Body of pancreas (tissue), 4 donors: ENCODE results near the gene TMEM225B. TPM values are rescaled to one million over a fixed set of nuclear protein-coding genes. Genes with fewer than 3 reads are reported as not detected.

Source experiments
- ATAC-seq: fragments of 150-250 bp; one replicate; pipeline ENCODE4 v1.9.1; 2016
- DNase-seq, 4 donors: peaks; one replicate each; pipeline ENCODE4 v3.0.0-alpha.2; 2019
- H3K27ac ChIP-seq, 4 donors: fragments of 200-600 bp; sonication (generic); 1 replicate in 3 of 4; 2 replicates in 1 of 4; pipeline versions ENCODE4 v1.5.1 to v1.6.1; 2016 to 2019; ENCODE audit warnings: mild to moderate bottlenecking in 1 of 4, mixed read lengths in 1 of 4, moderate library complexity in 1 of 4
- H3K27me3 ChIP-seq, 2 donors: fragments of 200-600 bp; sonication (generic); one replicate each; pipeline ENCODE4 v1.6.0; 2016; ENCODE audit warnings: mild to moderate bottlenecking in 1 of 2
- H3K36me3 ChIP-seq, 2 donors: fragments of 200-600 bp; sonication (generic); replicated peaks in 1 of 2; 2 replicates each; pipeline ENCODE4 v1.5.1; 2016; ENCODE audit warnings: low read depth in 2 of 2; ENCODE audit not compliant: insufficient read depth in 1 of 2
- H3K4me1 ChIP-seq: fragments of 200-600 bp; sonication (generic); one replicate; pipeline ENCODE4 v1.6.0; 2016
- H3K4me3 ChIP-seq, 2 donors: fragments of 200-600 bp; sonication (generic); 1 replicate in 1 of 2; 2 replicates in 1 of 2; pipeline ENCODE4 v1.5.1; 2016 to 2019
- H3K9me3 ChIP-seq, 3 donors: fragments of 200-600 bp; sonication (generic); 1 replicate in 2 of 3; 2 replicates in 1 of 3; pipeline ENCODE4 v1.5.1; 2016
- CTCF ChIP-seq, 7 experiments: fragments of 450-650 bp in 4 of 7; fragments of 200-600 bp in 3 of 7; sonication (generic) in 3 of 7; IDR thresholded peaks; one replicate each; pipeline ENCODE4 v1.5.1; 2016 to 2019; ENCODE audit warnings: antibody characterized with exemption in 7 of 7
- POLR2A ChIP-seq, 3 donors: fragments of 450-650 bp; IDR thresholded peaks; one replicate each; pipeline ENCODE4 v1.6.1; 2016; ENCODE audit warnings: antibody characterized with exemption in 3 of 3, mild to moderate bottlenecking in 2 of 3
- WGBS, 2 donors: methylation state at CpG; one replicate each; pipeline ENCODE4 v1.1.5; 2017; 5-methylcytosine and 5-hydroxymethylcytosine counted together
- intact Hi-C: fragments of 100-400 bp; cut with DNase I; formaldehyde crosslinking; loops from one replicate; pipeline ENCODE4 v1.15.1; 2023
- total RNA-seq, 2 donors: library from RNA; depleted of rRNA; stranded (reverse); fragments of >200 nt; gene quantifications; one replicate each; pipeline ENCODE4 v1.1.0, GENCODE V29; 2016

Gene TMEM225B
- total RNA-seq, 2 donors from 2014 or later: 0.52 TPM; not detected in 1

GRCh38 chr7:99616359-99617191, 18.5 kb downstream of the TMEM225B start, which contains the start of gene ZSCAN25:
Gene ZSCAN25 (plus strand): TSS chr7:99616946. CDS start chr7:99619607, 2,661 bp downstream.
- peaks cover 16% of the 10 kb centered on the region for H3K4me1 ChIP-seq
- peaks cover 9 to 20% of the 10 kb centered on the region in 2 donors for H3K36me3 ChIP-seq
- intact Hi-C loops: no loop called here
- H3K4me3 ChIP-seq: peak within 1 kb of the TSS; percentile 93 to 99
- H3K9me3 ChIP-seq: no peaks in the 10 kb centered on the region
- 0% methylated on average over 13 to 59 of the region's 60 CpGs for WGBS, 2 donors
- H3K27me3 ChIP-seq: no peaks in the 10 kb centered on the region
- TF ChIP-seq POLR2A (IDR thresholded peaks at IDR 0.05) (peak; percentile 34 to 80 (median 80)), CTCF (IDR thresholded peaks at IDR 0.05) (peak in 5 of 7 experiments; percentile 5 to 51 (median 32))
- DNase-seq (peak; percentile 87 to 92 (median 90)), ATAC-seq (peak; percentile 97)
- H3K27ac ChIP-seq: peak within 1 kb of the TSS; percentile 70 to 92 (median 85)

GRCh38 chr7:99617192-99617781, 19.2 kb downstream of the TMEM225B start:
- WGBS, 2 donors: 6 to 13% methylated on average over 14 to 22 of the region's 22 CpGs
- DNase-seq (no peak), ATAC-seq (no peak)
- H3K4me3 ChIP-seq: peak overlapping the region; percentile 93 to 99
- H3K36me3 ChIP-seq: peaks cover 9 to 24% of the 10 kb centered on the region in 2 donors
- no peak for TF ChIP-seq POLR2A (IDR thresholded peaks at IDR 0.05)
- no peak for TF ChIP-seq CTCF (IDR thresholded peaks at IDR 0.05)
- intact Hi-C loops: no loop called here
- H3K9me3 ChIP-seq: no peaks in the 10 kb centered on the region
- H3K27ac ChIP-seq: peak overlapping the region; percentile 70 to 92 (median 85)
- H3K27me3 ChIP-seq: no peaks in the 10 kb centered on the region
- H3K4me1 ChIP-seq: peaks cover 16% of the 10 kb centered on the region

GRCh38 chr7:99618726-99619125, 20.7 kb downstream of the TMEM225B start:
- Histone ChIP-seq H3K9me3 (no peaks in the 10 kb centered on the region), H3K27me3 (no peaks in the 10 kb centered on the region), H3K4me3 (no peak overlapping the region), H3K36me3 (peaks cover 9 to 33% of the 10 kb centered on the region in 2 donors), H3K27ac (no peak overlapping the region), H3K4me1 (peaks cover 16% of the 10 kb centered on the region)
- WGBS, 2 donors: 92 to 98% methylated on average over 3 of the region's 3 CpGs
- TF ChIP-seq POLR2A (IDR thresholded peaks at IDR 0.05): no peak
- ATAC-seq: no peak
- intact Hi-C loops: no loop called here
- DNase-seq: no peak

- H3K4me3 ChIP-seq: no peak overlapping the region
- DNase-seq: no peak
- 91 to 93% methylated on average over 14 to 16 of the region's 18 CpGs for WGBS, 2 donors
- no peak for ATAC-seq
- TF ChIP-seq POLR2A (IDR thresholded peaks at IDR 0.05) (no peak), CTCF (IDR thresholded peaks at IDR 0.05) (no peak)
- H3K36me3 ChIP-seq: peaks cover 9 to 40% of the 10 kb centered on the region in 2 donors
- no peaks in the 10 kb centered on the region for H3K9me3 ChIP-seq
- H3K27me3 ChIP-seq: no peaks in the 10 kb centered on the region
- intact Hi-C loops: no loop called here
- H3K4me1 ChIP-seq: peaks cover 16% of the 10 kb centered on the region
- H3K27ac ChIP-seq: no peak overlapping the region
Measured at GRCh38 chr7:99619571-99620130, 21.6 kb downstream of the TMEM225B start.

GRCh38 chr7:99621271-99621670, 23.2 kb downstream of the TMEM225B start:
- Histone ChIP-seq H3K4me3 (no peak overlapping the region), H3K27me3 (no peaks in the 10 kb centered on the region), H3K9me3 (no peaks in the 10 kb centered on the region), H3K27ac (no peak overlapping the region), H3K36me3 (peaks cover 9 to 52% of the 10 kb centered on the region in 2 donors), H3K4me1 (peaks cover 11% of the 10 kb centered on the region)
- 88 to 89% methylated on average over 5 of the region's 5 CpGs for WGBS, 2 donors
- no peak for ATAC-seq
- no peak for TF ChIP-seq POLR2A (IDR thresholded peaks at IDR 0.05)
- no peak for TF ChIP-seq CTCF (IDR thresholded peaks at IDR 0.05)
- no peak for DNase-seq
- intact Hi-C loops: no loop called here
